Tibial artery (tissue), 4 donors: ENCODE results near the gene ASIC2.

ENCODE experiments used
- DNase-seq, 2 donors: peaks; one replicate each; pipeline ENCODE4 v3.0.0-alpha.2; 2019
- H3K27ac ChIP-seq, 2 donors: fragments of 200-600 bp; sonication (generic) in 1 of 2; 1 replicate in 1 of 2; 2 replicates in 1 of 2; pipeline ENCODE4 v1.5.1; 2018 to 2019; ENCODE audit warnings: mild to moderate bottlenecking in 1 of 2
- H3K27me3 ChIP-seq, 2 donors: fragments of 200-600 bp; sonication (generic) in 1 of 2; one replicate each; pipeline versions ENCODE4 v1.5.1 to v1.6.0; 2016 to 2019
- H3K36me3 ChIP-seq, 3 donors: fragments of 200-600 bp; sonication (generic) in 2 of 3; one replicate each; pipeline ENCODE4 v1.5.1; 2016 to 2019; ENCODE audit warnings: mild to moderate bottlenecking in 2 of 3
- H3K4me1 ChIP-seq, 4 donors: fragments of 200-600 bp; sonication (generic) in 2 of 4; 1 replicate in 3 of 4; 2 replicates in 1 of 4; pipeline ENCODE4 v1.5.1; 2016 to 2019
- H3K4me3 ChIP-seq, 2 donors: fragments of 200-600 bp; sonication (generic) in 1 of 2; 1 replicate in 1 of 2; 2 replicates in 1 of 2; pipeline ENCODE4 v1.5.1; 2018 to 2019; ENCODE audit warnings: mild to moderate bottlenecking in 2 of 2
- H3K9me3 ChIP-seq, 3 donors: fragments of 200-600 bp; sonication (generic) in 1 of 3; one replicate each; pipeline ENCODE4 v1.5.1; 2016 to 2019
- CTCF ChIP-seq, 2 experiments: fragments of 200-600 bp in 1 of 2; fragments of 450-650 bp in 1 of 2; IDR thresholded peaks; one replicate each; pipeline ENCODE4 v1.5.1; 2017 to 2019; ENCODE audit warnings: antibody characterized with exemption in 2 of 2, mild to moderate bottlenecking in 1 of 2, moderate library complexity in 1 of 2
- intact Hi-C: fragments of 100-400 bp; cut with DNase I; formaldehyde crosslinking; loops from one replicate; pipeline ENCODE4 v1.15.0; 2023; ENCODE audit warnings: low total_unique reads

The ASIC2 gene

DNA sequence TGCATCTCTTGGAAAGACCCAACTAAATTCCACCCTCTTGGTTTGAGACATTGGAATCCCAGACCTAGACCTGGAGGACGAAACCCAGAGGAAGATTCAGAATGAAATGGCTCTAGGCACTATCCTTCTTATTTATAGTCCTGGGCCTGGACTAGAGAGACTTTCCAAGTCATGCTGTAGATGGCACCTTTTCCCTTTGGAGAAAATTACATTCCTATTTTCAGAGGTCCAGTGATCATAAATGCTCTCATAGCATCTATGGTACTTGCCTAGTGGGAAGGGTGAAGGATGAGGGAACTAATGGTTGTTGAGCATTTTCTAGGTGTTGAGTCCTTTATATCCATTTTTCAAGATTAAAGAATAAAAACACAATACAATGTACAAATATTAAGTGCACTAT, 264.3 kb downstream of the ASIC2 start:
- no peaks in the 10 kb centered on the region for H3K36me3 ChIP-seq
- no peaks in the 10 kb centered on the region for H3K4me1 ChIP-seq
- intact Hi-C loops: no loop called here
- no peaks in the 10 kb centered on the region for H3K9me3 ChIP-seq
- no peak overlapping the region for H3K27ac ChIP-seq
- H3K27me3 ChIP-seq: peaks cover 0 to 11% of the 10 kb centered on the region in 2 donors
- DNase-seq: no peak
- no peak for TF ChIP-seq CTCF (IDR thresholded peaks at IDR 0.05)
- no peak overlapping the region for H3K4me3 ChIP-seq

- Histone ChIP-seq H3K36me3 (no peaks in the 10 kb centered on the region), H3K27me3 (peaks cover 0 to 4% of the 10 kb centered on the region in 2 donors), H3K9me3 (no peaks in the 10 kb centered on the region), H3K4me1 (no peaks in the 10 kb centered on the region), H3K4me3 (no peak overlapping the region), H3K27ac (no peak overlapping the region)
- intact Hi-C loops: no loop called here
- no peak for TF ChIP-seq CTCF (IDR thresholded peaks at IDR 0.05)
- DNase-seq: no peak
Observed at GRCh38 chr17:33028061-33028460, 265.0 kb downstream of the ASIC2 start.

DNA sequence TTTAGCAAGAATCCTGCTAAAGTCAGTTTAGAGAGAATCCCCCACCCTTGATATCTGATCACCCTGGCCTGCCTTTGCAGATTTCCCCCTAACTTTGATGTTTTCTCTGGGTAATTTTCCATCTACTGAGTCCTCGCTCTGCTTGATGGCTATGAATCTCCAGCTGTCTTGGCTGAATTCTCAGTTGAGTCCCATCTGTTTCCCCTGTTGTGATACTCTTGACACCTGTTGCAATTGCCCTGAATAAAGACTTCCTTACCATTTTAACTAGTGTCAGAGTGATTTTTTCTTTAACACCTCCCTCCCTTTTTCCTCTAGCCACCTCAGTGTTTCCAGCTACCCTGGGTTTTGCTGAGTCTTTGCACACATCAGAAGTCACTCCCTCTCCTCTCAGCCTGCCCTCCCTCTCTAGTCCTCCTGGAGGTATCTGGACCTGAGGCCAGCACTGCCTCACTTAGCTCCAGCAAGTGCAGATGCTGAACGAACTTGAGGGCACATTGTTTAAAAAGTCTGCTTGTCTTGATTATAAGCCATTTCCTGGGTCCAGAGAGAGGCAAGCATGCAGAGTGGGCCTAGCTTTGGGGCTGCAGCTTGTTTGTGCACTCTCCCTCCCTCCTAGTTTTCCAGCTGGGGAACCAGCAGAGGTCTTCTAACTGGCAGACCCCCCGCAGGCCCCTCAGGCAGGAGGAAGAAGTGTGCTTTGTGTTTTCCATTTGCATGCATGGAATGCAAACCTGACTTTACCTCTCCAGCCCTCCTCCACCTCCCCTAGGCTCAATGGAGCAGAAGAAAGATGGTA, 268.2 kb downstream of the ASIC2 start:
- H3K4me3 ChIP-seq: no peak overlapping the region
- no peak for TF ChIP-seq CTCF (IDR thresholded peaks at IDR 0.05)
- H3K27ac ChIP-seq: no peak overlapping the region
- H3K4me1 ChIP-seq: no peaks in the 10 kb centered on the region
- no peaks in the 10 kb centered on the region for H3K36me3 ChIP-seq
- H3K27me3 ChIP-seq: no peaks in the 10 kb centered on the region
- no peak for DNase-seq
- intact Hi-C loops: no loop called here
- no peaks in the 10 kb centered on the region for H3K9me3 ChIP-seq

DNA sequence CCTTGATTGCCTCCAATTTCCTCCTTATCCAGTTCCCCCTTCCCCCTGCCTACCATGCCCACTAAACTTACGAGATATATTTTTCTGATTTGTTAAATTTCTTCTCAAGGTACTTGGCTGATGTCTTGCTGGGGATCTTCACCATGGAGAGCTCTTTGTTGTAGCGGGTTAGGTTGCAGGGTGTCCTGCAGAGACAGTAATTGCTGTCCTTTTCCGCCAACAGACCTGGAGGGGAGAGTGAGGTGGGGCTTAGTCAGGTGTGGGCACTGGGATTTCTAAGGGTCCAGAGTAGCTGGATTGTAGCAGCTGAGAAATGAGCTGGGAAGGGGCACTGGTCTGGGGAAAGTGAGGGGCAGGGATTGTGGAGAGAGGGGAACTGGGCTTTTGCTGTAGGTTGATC, 269.3 kb downstream of the ASIC2 start:
- DNase-seq: no peak
- Histone ChIP-seq H3K4me1 (no peaks in the 10 kb centered on the region), H3K9me3 (no peaks in the 10 kb centered on the region), H3K27me3 (no peaks in the 10 kb centered on the region), H3K4me3 (no peak overlapping the region), H3K27ac (no peak overlapping the region), H3K36me3 (no peaks in the 10 kb centered on the region)
- intact Hi-C loops: no loop called here
- TF ChIP-seq CTCF (IDR thresholded peaks at IDR 0.05): no peak

- intact Hi-C loops: no loop called here
- Histone ChIP-seq H3K9me3 (no peaks in the 10 kb centered on the region), H3K4me3 (no peak overlapping the region), H3K4me1 (no peaks in the 10 kb centered on the region), H3K36me3 (no peaks in the 10 kb centered on the region), H3K27ac (no peak overlapping the region), H3K27me3 (no peaks in the 10 kb centered on the region)
- TF ChIP-seq CTCF (IDR thresholded peaks at IDR 0.05): no peak
- no peak for DNase-seq
Observed at GRCh38 chr17:33021731-33022408, 271.2 kb downstream of the ASIC2 start.
